ENCODE measurements around the gene FRMD5.

DNA sequence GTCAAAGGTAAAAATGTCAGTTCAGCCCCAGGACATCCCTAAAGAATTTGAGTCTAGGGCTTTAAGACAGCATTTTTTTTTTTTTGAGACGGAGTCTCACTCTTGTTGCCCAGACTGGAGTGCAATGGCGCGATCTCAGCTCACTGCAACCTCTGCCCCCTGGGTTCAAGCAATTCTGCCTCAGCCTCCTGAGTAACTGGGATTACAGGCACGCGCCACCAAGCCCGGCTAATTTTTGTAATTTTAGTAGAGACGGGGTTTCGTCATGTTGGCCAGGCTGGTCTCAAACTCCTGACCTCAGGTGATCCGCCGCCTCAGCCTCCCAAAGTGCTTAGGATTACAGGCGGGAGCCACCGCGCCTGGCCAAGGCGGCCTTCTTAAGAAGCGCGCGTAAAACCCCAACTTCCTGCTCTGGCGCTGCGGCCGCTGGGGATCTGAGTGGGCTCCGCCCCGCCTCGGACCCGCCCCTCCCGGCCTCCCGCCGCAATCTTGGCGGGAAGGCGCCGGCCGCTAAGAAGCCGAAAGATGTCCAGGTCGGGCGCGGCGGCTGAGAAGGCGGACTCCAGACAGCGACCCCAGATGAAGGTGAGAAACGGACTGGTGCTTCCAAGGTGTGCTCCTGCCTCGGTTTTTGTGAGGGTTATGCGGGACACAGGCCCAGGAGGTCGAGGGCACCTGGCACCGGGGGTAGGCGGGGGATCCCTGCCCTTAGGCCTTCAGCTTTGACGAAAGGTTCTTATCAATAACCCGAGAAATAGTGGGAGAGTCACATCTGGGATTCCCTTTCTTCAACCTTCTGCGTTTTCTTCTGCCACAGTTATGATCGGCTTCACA is 368.3 kb downstream of the FRMD5 start, which contains the start of gene WDR76:
- TF ChIP-seq POLR2AphosphoS5 (IDR thresholded peaks at IDR 0.05; ENCODE audit: low read depth) (peak; percentile 64), EZH2 (IDR thresholded peaks at IDR 0.05; ENCODE audit: low read depth, unreplicated experiment) (no peak), ZNF114 (CRISPR knock-in tag; IDR thresholded peaks at IDR 0.05) (0 out of 2 replicates have a peak, but pooled peaks have one; percentile 59), JUNB (IDR thresholded peaks at IDR 0.05; ENCODE audit: unreplicated experiment) (no peak), STAT1 (IDR thresholded peaks at IDR 0.05; ENCODE audit: unreplicated experiment) (no peak), NANOG (IDR thresholded peaks at IDR 0.05; ENCODE audit: borderline replicate concordance) (no peak), EZH2phosphoT487 (IDR thresholded peaks at IDR 0.05; ENCODE audit: unreplicated experiment) (no peak), CREB1 (CRISPR knock-in tag; IDR thresholded peaks at IDR 0.05; ENCODE audit: low read depth) (no peak)
- TF ChIP-seq, protein P1, sequence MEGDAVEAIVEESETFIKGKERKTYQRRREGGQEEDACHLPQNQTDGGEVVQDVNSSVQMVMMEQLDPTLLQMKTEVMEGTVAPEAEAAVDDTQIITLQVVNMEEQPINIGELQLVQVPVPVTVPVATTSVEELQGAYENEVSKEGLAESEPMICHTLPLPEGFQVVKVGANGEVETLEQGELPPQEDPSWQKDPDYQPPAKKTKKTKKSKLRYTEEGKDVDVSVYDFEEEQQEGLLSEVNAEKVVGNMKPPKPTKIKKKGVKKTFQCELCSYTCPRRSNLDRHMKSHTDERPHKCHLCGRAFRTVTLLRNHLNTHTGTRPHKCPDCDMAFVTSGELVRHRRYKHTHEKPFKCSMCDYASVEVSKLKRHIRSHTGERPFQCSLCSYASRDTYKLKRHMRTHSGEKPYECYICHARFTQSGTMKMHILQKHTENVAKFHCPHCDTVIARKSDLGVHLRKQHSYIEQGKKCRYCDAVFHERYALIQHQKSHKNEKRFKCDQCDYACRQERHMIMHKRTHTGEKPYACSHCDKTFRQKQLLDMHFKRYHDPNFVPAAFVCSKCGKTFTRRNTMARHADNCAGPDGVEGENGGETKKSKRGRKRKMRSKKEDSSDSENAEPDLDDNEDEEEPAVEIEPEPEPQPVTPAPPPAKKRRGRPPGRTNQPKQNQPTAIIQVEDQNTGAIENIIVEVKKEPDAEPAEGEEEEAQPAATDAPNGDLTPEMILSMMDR (conservative IDR thresholded peaks at IDR 0.05; ENCODE audit: low read depth in 2 of 2): 0 out of 4 replicates have a peak, but pooled peaks of 1 of the 2 experiments have one; percentile 1
- TF ChIP-seq, protein P2, sequence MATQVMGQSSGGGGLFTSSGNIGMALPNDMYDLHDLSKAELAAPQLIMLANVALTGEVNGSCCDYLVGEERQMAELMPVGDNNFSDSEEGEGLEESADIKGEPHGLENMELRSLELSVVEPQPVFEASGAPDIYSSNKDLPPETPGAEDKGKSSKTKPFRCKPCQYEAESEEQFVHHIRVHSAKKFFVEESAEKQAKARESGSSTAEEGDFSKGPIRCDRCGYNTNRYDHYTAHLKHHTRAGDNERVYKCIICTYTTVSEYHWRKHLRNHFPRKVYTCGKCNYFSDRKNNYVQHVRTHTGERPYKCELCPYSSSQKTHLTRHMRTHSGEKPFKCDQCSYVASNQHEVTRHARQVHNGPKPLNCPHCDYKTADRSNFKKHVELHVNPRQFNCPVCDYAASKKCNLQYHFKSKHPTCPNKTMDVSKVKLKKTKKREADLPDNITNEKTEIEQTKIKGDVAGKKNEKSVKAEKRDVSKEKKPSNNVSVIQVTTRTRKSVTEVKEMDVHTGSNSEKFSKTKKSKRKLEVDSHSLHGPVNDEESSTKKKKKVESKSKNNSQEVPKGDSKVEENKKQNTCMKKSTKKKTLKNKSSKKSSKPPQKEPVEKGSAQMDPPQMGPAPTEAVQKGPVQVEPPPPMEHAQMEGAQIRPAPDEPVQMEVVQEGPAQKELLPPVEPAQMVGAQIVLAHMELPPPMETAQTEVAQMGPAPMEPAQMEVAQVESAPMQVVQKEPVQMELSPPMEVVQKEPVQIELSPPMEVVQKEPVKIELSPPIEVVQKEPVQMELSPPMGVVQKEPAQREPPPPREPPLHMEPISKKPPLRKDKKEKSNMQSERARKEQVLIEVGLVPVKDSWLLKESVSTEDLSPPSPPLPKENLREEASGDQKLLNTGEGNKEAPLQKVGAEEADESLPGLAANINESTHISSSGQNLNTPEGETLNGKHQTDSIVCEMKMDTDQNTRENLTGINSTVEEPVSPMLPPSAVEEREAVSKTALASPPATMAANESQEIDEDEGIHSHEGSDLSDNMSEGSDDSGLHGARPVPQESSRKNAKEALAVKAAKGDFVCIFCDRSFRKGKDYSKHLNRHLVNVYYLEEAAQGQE (IDR thresholded peaks at IDR 0.05; ENCODE audit: unreplicated experiment): no peak

Measured in GM23338 (cell line).